ENCODE data around the gene ALG8.

The ALG8 gene

GRCh38 chr11:78132475-78132874 is 7.0 kb downstream of the ALG8 start:
- Histone ChIP-seq H3K9me3 (no peaks in the 10 kb centered on the region), H3K4me3 (no peak overlapping the region), H3K36me3 (no peaks in the 10 kb centered on the region), H3K27me3 (no peaks in the 10 kb centered on the region), H3K27ac (no peak overlapping the region), H3K4me1 (no peaks in the 10 kb centered on the region)
- no peak for TF ChIP-seq CTCF (IDR thresholded peaks at IDR 0.05)
- no peak for DNase-seq
- intact Hi-C loops (cut with DNase I; ENCODE audit: low total_unique reads) = no loop called here

GRCh38 chr11:78131956-78132355 is 7.5 kb downstream of the ALG8 start:
- no peaks in the 10 kb centered on the region for H3K36me3 ChIP-seq
- no peaks in the 10 kb centered on the region for H3K9me3 ChIP-seq
- no peaks in the 10 kb centered on the region for H3K27me3 ChIP-seq
- intact Hi-C loops (cut with DNase I; ENCODE audit: low total_unique reads) = no loop called here
- no peaks in the 10 kb centered on the region for H3K4me1 ChIP-seq
- no peak overlapping the region for H3K4me3 ChIP-seq
- DNase-seq = no peak
- no peak for TF ChIP-seq CTCF (IDR thresholded peaks at IDR 0.05)
- no peak overlapping the region for H3K27ac ChIP-seq

- no peak for DNase-seq
- no peaks in the 10 kb centered on the region for H3K4me1 ChIP-seq
- no peak overlapping the region for H3K4me3 ChIP-seq
- no peak for TF ChIP-seq CTCF (IDR thresholded peaks at IDR 0.05)
- H3K27ac ChIP-seq = no peak overlapping the region
- no peaks in the 10 kb centered on the region for H3K9me3 ChIP-seq
- no peaks in the 10 kb centered on the region for H3K27me3 ChIP-seq
- peaks cover 0 to 12% (median 9%) of the 10 kb centered on the region in 3 donors for H3K36me3 ChIP-seq
- intact Hi-C loops (cut with DNase I; ENCODE audit: low total_unique reads) = no loop called here
Observed at GRCh38 chr11:78127403-78127802, 12.0 kb downstream of the ALG8 start.

DNA sequence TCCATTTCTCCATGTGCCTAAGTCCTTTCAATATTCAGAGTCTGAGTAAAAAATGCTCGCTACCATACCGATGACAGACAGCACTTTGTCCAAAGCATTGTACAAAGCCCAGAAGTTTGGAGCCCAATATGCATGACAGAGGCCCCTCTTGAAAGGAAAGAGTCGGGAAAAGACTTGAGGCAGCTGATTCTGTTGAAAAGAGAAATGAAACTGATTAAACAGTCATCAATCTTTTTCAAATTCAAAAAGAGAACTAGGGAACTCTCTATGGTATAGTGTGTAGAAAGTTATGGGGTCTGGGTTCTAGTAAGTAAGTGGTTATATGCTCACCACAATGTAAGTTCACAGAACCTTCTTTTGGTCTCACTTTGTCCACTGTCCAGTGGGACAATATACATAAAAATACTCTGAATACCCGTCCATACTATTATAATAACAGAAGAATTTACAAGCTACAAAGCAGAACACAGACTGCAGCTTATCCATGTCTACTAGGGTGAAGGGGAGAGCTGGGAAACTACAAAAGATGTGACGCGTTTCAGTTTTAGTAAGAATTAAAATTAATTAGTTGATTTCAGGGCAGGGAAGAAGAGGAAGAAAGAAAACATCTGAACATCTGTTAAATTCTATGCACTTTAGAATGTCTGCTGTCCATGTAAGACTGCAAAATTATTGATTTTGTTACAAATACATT is 26.7 kb downstream of the ALG8 start:
- intact Hi-C loops (cut with DNase I; ENCODE audit: low total_unique reads) = no loop called here
- no peak for DNase-seq
- no peak for TF ChIP-seq CTCF (IDR thresholded peaks at IDR 0.05)

DNA sequence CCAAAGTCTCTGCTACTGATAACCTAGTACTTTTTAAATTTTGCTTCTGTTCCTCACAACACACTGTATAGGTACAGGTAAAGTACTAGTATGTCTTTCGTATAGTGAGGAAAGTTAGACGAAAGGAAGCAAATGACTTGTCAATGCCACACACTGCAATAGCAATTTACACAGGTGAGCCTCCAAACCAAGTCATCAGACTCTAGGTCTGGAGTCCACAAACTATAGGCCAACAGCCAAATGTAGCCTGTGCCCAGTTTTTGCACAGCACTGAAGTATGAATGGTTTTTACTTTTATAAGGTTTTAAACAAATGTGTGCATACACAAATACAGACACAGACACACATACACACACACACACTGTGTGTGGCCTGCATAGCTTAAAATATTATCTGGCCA is 28.1 kb downstream of the ALG8 start:
- no peaks in the 10 kb centered on the region for H3K9me3 ChIP-seq
- H3K4me1 ChIP-seq = no peaks in the 10 kb centered on the region
- H3K27ac ChIP-seq = no peak overlapping the region
- intact Hi-C loops (cut with DNase I; ENCODE audit: low total_unique reads) = no loop called here
- TF ChIP-seq CTCF (IDR thresholded peaks at IDR 0.05) = no peak
- no peak for DNase-seq
- peaks cover 12 to 50% (median 42%) of the 10 kb centered on the region in 3 donors for H3K36me3 ChIP-seq
- no peaks in the 10 kb centered on the region for H3K27me3 ChIP-seq
- no peak overlapping the region for H3K4me3 ChIP-seq

More for the DNA sequence above, 26.7 kb downstream of the ALG8 start:
- H3K27me3 ChIP-seq = no peaks in the 10 kb centered on the region
- H3K36me3 ChIP-seq = peaks cover 12 to 46% (median 42%) of the 10 kb centered on the region in 3 donors
- no peaks in the 10 kb centered on the region for H3K9me3 ChIP-seq
- H3K27ac ChIP-seq = no peak overlapping the region
- no peaks in the 10 kb centered on the region for H3K4me1 ChIP-seq
- no peak overlapping the region for H3K4me3 ChIP-seq
